ENCODE measurements around the gene DCANP1.
A peak's percentile ranks its signal among the peaks of the same experiment; 100 is the strongest.

DCANP1 gene

DNA sequence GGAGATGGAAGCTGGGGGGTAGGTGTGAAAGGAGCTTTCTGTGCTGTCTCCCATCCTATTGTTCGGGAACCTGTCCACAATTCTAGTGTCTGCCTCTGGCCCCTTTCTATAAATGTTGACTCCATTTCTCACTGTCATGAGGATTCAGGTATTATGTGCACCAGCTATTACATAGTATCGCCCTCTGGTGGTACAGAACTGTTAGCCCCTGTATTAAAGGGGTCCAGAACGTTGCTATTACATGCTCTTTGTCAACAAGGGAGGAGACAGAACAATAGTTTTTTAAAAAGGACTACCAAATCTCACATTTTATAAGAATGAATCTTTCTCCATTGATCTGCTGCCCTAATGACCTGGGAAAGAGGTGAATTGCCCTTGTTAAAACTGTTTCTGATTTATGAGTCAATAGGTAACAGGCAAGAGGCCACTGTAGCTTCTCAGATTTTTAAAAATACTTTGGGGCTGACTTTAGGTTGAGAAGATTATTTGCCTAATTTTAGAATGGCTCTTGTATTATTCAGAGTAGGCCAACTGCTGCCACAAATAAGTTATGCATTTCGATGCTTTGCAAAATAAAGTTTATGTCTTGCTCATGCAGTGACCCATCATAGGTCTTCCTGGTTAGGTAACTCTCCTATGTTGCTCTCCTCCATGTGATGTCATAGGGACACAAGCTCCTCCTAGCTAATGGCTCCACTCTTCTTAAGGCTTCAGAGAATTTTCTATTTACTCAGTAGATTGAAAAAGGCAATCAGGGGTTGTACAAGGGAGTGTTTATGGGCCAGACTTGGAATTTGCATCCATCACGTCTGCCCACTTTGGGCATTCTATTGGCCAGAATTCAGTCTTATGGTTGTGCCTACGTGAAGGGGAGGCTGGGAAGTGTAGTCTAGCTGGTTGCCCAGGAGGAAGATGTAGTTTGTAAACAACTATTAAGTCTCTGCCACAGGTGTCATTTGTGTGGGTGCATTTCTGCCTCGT is 20.8 kb downstream of the DCANP1 start:
- no peak for DNase-seq (ENCODE audit: low read depth in 4 of 4, low spot score in 1 of 4)

DNA sequence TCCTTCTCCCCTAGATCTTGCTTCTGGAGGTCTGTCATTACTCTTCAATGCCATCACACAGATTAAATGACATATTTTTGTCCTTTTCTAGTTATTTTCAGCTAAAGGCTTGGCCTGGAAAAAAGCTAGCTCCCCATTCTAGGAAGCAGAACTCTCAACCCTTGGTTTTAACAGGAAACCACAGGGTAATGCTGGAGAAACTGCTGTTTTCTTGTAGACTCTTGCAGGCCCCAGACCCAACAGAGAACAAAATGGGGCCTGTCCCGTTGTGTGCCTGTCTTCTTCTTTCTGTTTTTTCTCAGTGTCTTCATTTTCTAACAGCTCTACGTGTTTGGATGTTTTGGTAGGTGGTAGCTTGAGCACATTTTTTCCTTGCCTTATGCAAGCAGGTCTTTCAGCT is 21.5 kb downstream of the DCANP1 start:
- no peak for DNase-seq (ENCODE audit: low read depth in 4 of 4, low spot score in 1 of 4)

DNA sequence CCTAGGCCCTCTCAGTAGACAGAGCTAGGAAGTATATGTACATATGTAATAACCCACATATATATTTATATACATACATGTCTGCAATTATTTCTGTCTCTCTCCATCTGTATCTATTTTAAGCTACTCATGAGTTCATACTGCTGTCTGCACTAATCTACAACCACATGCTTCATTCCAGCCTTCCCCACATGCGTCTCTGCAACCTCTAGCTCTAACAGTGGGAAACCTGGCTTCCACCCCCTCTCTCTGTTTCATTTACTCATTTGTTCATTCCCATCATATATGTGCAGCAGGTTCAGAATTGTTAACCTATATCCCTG is 23.3 kb downstream of the DCANP1 start:
- DNase-seq (ENCODE audit: low read depth in 4 of 4, low spot score in 1 of 4) = no peak

DNA sequence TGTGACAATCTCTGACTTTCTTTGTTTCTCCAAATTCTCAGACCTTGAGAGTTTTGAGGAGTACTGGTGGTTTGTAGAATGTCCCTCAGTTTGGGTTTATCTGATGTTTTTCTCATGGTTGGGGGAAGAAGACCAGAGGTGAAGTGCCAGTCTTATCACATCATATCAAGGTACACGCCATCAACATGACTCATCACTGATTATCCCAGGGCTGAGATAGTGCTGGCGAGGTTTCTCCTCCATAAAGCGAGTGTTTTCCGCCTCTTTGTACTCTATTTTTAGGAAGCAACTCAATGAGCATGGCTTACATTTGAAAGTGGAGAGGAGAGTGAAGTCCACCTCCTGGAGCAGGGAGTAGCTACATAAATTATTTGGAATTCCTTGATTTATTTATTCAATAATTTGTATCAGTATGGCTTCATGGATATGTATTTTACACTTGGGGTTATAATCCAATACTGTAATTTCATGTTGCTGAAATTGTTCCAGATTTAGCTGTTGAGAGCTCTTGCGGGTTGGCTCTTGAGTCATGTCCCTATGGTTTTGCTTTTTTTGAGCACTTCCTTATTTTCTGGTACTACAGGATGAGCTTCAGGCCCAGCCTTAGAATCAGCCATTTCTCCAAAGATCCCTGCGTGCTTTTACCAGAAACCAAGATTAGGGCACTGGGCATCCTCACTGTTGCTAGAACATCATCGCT is 23.9 kb downstream of the DCANP1 start:
- DNase-seq (ENCODE audit: low read depth in 4 of 4, low spot score in 1 of 4) = no peak

DNA sequence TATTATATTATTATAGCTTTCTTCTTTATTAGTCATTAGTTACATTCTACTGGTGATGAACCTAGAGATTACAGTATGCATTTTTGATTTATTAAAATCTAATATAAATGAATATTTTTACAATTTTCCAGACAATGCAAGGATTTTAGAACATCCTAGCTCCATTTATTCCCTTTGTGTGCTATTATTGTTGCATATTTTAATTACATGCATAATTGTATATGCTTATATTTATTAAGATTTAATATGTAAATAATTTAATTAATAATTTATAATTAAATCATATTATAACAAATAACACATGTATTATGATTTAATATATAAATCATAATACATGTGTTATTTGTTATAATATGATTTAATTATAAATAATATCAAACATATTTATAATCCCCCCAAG is 24.7 kb downstream of the DCANP1 start:
- DNase-seq (ENCODE audit: low read depth in 4 of 4, low spot score in 1 of 4) = no peak

DNA sequence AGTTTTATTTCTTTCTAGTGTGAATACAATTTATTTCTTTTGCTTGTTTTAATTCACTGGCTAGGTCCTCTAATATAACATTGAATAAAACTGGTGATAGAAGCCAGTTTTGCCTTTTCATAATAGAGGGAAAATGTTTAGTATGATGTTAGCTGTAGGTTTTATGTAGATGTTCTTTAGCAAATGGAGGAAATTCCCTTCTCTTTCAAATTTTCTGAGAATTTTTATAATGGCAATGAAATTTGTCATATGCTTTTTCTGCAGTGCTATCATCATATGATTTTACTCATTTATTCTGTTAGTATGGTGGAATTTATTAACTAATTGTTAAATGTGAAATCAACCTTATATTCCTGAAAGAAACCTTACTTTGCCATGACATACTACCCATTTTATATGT is 30.1 kb downstream of the DCANP1 start:
- DNase-seq (ENCODE audit: low read depth in 4 of 4, low spot score in 1 of 4) = no peak

DNA sequence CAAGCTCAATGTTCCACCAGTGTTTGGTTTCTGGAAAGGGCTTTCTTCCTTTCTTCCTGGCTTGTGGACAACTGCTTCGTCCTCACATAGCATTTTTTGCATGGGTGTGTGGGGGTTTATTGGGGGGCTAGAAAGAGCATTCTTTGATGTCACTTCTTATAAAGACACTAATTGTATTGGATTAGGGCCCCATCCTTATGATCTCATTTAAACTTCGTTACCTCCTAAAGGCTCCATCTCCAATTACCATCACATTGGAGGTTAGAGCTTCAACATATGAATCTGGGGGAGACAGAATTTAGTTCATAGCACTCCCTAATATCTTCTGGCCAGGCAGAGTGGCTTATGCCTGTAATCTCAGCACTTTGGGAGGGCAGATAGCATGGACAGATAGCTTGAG is 42.1 kb downstream of the DCANP1 start:
- no peak for DNase-seq (ENCODE audit: low read depth in 4 of 4, low spot score in 1 of 4)

DNA sequence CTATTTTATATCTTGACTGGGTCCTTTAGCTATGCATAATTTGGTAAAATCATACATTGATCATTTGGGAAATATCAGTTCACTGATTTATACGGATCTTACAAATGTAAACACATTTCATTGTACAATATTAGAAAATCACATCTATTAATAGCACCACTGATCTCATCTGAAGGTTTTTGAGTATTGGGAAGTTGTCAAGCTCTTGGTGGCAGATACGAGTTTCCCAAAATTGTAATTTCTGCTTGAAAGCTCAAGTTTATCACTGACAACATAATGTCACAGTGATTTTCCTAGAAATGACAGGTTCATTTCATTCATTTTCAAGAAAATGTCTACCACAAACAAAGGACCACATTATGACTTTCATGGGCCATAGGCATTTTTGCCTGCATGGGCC is 45.1 kb downstream of the DCANP1 start:
- DNase-seq (ENCODE audit: low read depth in 4 of 4, low spot score in 1 of 4) = no peak

DNA sequence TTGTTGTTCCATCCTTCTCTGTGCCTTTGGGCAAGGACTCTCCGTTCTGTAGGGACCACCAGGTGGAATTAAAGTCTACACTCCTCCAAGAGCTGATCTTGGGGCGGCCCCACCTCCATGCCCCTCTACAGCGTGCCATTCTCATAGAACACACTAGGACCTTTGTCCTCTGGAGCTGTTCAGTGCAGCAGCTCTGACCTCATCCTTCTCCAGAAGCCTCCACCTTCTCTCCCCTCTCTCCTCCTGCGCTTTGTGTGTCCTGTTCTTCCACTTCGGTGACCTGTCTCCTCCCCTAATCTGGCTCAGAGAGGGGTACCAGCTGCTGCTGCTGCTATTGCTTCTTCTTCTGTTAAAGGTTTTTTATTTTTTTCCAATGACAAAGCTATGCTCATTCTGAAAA is 46.3 kb downstream of the DCANP1 start:
- no peak for DNase-seq (ENCODE audit: low read depth in 4 of 4, low spot score in 1 of 4)

DNA sequence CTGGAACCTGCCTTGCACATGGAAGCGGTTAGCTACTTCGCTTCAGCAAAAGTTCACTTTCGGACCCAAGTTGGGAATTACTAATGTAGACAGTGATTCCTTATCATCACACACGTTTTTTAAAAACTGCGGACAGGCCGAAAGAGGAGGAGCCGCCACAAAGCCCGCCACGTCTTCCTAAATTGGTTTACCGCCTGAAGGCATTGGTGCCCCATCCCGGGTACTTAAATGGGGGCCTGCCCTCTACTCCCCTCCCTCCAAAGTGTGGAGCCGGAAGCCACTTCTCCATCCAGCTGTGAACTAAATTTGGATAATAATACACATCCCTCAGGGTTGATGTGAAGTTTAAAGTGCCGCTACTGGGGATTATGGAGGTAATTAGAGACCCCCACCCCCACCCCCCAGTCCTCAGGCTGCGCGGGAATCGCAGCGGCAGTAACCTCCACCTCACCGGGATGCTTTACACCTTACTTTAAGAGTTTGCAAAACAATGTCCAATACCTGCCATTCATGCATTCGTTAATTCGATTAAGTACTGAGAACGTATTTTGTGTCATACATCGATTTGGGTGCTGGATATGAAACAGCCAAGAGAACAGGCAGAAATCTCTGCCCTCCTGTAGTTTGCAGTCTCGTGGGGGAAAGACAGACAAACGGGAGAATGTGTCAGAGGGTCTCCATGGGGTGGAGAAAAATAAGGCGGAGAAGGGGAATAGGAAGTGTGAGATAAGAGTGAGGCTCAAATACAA is 47.2 kb downstream of the DCANP1 start:
- no peak for DNase-seq (ENCODE audit: low read depth in 4 of 4, low spot score in 1 of 4)

DNA sequence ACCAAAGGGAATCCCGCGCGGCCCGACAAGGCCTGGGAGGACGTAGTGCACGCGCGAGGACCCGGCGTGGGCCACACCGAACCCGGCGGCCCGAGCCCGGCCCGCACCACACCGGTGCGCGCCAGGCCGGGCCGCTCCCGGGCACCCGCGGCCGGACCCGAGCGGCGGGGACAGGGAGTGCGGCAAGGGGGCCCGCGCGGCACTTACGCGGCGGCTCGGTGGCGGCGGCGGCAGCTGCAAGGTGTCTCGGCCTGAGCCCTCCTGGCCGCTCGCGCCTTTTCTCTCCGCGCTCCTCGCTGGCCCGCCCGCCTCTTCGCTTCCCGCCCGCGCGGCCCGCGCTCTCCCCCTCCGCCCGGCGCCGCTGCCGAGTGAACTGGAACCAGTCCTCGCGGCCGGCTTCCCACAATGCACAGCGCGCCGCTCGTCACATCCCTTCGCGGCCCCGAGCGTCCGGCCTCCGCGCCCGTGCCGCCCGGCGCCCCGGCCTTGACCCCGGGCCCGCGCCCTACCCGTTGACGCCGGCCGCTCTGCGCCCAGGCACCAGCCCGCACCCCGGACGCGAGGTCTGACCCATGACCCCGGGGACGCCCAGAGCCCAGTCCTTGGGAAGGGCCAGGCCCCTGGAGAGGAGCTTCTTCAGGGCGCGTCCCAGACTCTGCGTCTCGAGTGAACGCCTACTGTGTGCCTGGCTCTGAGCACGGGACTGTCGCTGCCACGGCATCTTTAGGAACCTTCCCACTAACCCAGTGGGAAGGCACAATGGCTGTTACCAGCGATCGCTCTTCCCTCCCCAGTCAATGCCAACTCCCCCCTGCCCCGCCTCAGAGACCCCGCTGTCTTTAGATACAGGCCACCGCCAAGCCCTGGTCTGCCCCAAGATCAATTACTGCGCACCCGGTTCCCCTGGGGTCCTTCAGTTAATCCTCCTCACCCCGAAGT is 48.0 kb downstream of the DCANP1 start, which contains the start of gene MACROH2A1:
MACROH2A1 (minus strand) TSS at position 377 of the 939 bp plus-strand sequence. CDS start 10,138 bp downstream, outside the sequence.
- peak; percentile 54 to 78 (median 64) for DNase-seq (ENCODE audit: low read depth in 4 of 4, low spot score in 1 of 4)

DNA sequence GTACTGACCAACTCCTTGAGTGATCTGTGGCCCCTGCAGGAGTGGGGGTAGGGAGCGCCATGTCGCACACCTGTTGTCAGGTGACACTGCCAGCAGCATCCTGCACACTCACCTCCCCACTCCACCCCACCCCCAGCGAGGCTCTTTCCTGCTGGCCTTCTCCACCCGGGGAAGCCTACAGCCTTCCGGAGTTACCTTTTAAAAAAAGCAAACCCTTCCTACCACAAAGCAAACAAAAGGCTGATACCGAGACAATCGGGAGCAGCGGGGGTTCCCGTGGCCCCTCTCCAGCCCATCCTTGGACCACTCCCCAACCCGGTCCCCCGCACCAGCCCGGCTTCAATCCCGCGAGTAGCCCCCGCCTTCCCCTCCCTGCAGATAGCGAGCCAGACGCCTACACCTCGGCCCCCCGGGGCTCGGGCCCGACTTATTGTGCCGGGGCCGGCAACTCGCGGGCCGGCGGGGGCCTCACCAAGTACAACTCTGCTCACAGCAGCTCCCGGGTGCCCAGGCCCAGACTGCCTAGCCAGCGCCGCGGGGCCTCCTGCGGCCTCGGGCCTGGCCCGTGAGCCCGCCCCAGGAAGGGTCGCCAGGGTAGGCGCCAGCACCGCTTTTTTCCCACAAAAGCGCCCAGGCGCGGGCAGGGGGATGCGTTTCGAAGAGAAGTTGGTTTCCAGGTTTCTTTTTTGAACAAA is 48.8 kb downstream of the DCANP1 start:
- peak in 3 of 4 experiments; percentile 11 to 37 (median 18) for DNase-seq (ENCODE audit: low read depth in 4 of 4, low spot score in 1 of 4)

DNA sequence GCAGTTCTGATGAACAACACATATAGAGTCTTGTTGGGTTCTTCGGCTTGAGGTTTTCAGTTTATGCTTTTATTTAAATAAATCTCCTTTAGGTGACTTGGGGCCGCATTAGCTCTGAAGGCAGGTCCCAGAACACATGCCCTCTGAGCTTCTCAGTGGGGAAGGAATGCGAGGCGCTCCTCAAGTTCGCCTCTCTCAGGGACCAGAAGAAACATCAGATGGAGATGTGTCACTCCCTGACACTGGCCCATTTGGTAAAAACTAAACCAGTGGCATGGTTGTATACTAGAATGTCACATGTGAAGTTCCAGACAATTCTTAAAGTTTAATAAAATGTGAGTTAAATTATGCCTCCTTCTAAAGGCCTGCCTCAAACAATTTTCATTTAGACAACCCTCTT is 50.1 kb downstream of the DCANP1 start:
- no peak for DNase-seq (ENCODE audit: low read depth in 4 of 4, low spot score in 1 of 4)

DNA sequence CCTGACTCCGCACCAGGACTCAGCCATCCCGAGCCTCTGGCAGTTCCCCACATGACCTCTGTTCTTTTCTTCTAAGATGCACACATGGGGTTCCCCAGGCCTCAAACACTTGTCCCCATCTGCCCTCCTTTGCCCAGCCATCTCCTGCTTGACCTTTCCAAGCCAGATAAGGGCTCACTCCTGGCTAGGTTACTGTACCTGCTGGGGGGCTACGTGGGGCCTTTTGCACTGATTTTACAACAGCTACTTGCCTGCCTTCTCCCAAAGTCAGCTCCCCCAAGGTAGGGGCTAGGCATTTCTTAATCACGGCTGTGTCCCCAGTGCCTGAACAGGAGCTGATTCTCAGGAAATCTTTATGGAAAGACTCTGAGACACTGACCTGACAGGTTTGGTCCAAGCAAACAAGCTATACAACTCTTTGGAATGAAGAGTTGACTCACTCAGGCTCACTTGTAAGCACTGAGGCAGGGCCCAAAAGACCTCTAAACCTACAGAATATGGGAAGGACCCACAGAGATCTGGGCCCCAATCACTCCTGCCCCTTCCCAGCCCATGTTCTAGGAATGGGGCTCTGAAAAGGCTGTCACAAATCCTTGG is 50.6 kb downstream of the DCANP1 start:
- DNase-seq (ENCODE audit: low read depth in 4 of 4, low spot score in 1 of 4) = no peak

DNA sequence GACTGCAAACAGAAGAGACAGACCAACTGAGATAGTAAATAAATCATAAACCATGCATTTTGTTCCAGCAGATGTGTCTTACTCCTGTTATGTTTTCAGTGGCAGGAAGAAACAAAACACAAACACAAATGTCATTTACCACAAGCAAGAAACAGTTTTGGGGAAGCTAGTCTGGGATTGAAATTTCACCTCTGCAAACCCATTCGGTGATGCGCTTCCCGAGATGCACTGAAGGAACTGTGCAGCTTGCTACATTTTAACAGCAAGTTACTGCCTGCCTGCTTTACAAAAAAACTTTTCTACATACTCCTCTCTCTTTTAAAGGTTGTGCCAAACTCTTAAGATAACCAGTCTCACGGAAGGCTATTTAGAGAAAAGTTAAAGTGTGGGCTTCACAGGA is 51.3 kb downstream of the DCANP1 start:
- DNase-seq (ENCODE audit: low read depth in 4 of 4, low spot score in 1 of 4) = no peak

DNA sequence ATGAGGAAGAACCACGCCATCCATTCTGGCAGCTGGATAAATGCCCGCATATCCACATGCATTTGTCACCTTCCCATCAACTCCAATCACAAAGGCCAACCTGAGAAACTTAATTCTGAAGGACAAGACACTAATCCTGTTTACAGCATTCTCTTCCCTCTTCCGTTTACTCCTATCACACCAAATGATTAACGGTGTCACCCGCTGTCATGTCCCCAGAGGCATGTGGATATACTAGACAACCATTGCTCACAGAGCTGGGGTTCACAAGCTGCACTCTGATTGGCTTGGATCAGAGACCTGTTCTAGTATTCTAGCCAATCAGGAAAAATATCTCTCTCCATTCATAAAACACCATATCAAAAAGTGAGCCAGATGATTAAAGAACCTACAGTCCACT is 51.7 kb downstream of the DCANP1 start:
- DNase-seq (ENCODE audit: low read depth in 4 of 4, low spot score in 1 of 4) = no peak
